Endothelial cell of umbilical vein (primary cell): ENCODE data around the gene SEZ6L2.

ENCODE experiments used
- EZH2 ChIP-seq: IDR thresholded peaks from 2 replicates; pipeline ENCODE4 v1.6.1; 2012; ENCODE audit warnings: borderline replicate concordance, low read depth, mild to moderate bottlenecking, moderate library complexity, low read length, inconsistent platforms; ENCODE audit not compliant: severe bottlenecking
- GATA2 ChIP-seq: IDR thresholded peaks from 2 replicates; pipeline ENCODE4 v1.7.0; 2011; ENCODE audit warnings: low read depth, mild to moderate bottlenecking, moderate library complexity, mixed read lengths, low read length; ENCODE audit not compliant: insufficient read length, insufficient read depth
- POLR2A ChIP-seq: IDR thresholded peaks from 2 replicates; pipeline ENCODE4 v1.6.1; 2012; ENCODE audit warnings: low read depth, mild to moderate bottlenecking, control low read depth, low read length

- peak; percentile 51 for TF ChIP-seq POLR2A
- no peak for TF ChIP-seq EZH2
- TF ChIP-seq GATA2: peak; percentile 58
These were observed 36.3 kb downstream of the SEZ6L2 start, which contains the start of gene CDIPT for GRCh38 chr16:29862884-29863668.
